Glutamatergic neuron (in vitro differentiated cells): ENCODE results near the gene STK16. TPM values are rescaled to one million over a fixed set of nuclear protein-coding genes. Genes with fewer than 3 reads are reported as not detected.

Source experiments
- DNase-seq: peaks from one replicate; pipeline ENCODE4 v3.0.0; 2022
- H3K27ac Mint-ChIP-seq: one replicate; pipeline ENCODE4 v1.8.0; 2020; ENCODE audit warnings: mild to moderate bottlenecking, mixed read lengths, inconsistent platforms; ENCODE audit not compliant: unreplicated experiment
- H3K27me3 Mint-ChIP-seq: one replicate; pipeline ENCODE4 v1.8.0; 2020; ENCODE audit warnings: mild to moderate bottlenecking, moderate library complexity, mixed read lengths, inconsistent platforms; ENCODE audit not compliant: unreplicated experiment
- H3K36me3 Mint-ChIP-seq: one replicate; pipeline ENCODE4 v1.8.0; 2020; ENCODE audit warnings: mild to moderate bottlenecking, mixed read lengths, inconsistent platforms; ENCODE audit not compliant: unreplicated experiment
- H3K4me1 Mint-ChIP-seq: one replicate; pipeline ENCODE4 v1.8.0; 2020; ENCODE audit warnings: mild to moderate bottlenecking, low read depth, mixed read lengths, inconsistent platforms; ENCODE audit not compliant: unreplicated experiment
- H3K4me3 Mint-ChIP-seq: one replicate; pipeline ENCODE4 v1.8.0; 2020; ENCODE audit warnings: mild to moderate bottlenecking, mixed read lengths, inconsistent platforms; ENCODE audit not compliant: unreplicated experiment
- H3K9me3 Mint-ChIP-seq: one replicate; pipeline ENCODE4 v1.8.0; 2020; ENCODE audit warnings: mild to moderate bottlenecking, moderate library complexity, mixed read lengths, inconsistent platforms; ENCODE audit not compliant: unreplicated experiment
- total RNA-seq: library from RNA; stranded (reverse); fragmentation: NEBNext Ultra II Directional; extraction: Animal tissue kit (Norgen Biotek cat#: 25700); gene quantifications from one replicate; pipeline ENCODE4 v1.2.1, GENCODE V29; 2021; ENCODE audit not compliant: unreplicated experiment
- TF ChIP-seq, protein P1 (sequence below): fragments of 200-600 bp; sonication (generic); IDR thresholded peaks from one replicate; pipeline ENCODE4 v1.5.0; 2021; ENCODE audit not compliant: partially characterized antibody, unreplicated experiment

STK16 gene
- total RNA-seq, 1 donor from 2014 or later = 32.2 TPM

DNA sequence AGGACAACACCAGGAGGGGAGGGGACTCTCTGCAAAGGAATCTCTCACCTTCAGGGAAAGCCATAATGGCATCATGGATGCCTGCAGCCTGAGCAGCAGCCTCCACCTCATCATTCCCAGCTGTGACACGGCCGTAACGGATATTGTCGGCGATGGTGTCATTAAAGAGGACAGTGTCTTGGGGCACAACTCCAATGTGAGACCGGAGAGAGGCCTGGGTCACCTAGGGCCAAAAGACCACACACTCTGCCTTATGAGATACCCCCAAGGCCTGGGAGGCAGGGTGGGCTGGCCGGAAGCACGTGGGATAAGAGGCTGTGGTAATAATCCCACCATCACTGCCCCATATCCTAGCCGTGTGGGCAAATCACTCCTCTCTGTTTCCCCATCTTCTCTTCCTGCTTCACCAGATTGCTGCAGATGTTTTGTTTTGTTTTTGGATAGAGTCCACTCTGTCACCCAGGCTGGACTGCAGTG lies 34.4 kb upstream of the STK16 start:
- Mint-ChIP-seq H3K27me3 (peaks cover 5% of the 10 kb centered on the region), H3K9me3 (peaks cover 14% of the 10 kb centered on the region), H3K27ac (no peak overlapping the region), H3K36me3 (no peaks in the 10 kb centered on the region), H3K4me3 (no peak overlapping the region), H3K4me1 (peaks cover 5% of the 10 kb centered on the region)
- no peak for DNase-seq
- TF ChIP-seq, protein P1, sequence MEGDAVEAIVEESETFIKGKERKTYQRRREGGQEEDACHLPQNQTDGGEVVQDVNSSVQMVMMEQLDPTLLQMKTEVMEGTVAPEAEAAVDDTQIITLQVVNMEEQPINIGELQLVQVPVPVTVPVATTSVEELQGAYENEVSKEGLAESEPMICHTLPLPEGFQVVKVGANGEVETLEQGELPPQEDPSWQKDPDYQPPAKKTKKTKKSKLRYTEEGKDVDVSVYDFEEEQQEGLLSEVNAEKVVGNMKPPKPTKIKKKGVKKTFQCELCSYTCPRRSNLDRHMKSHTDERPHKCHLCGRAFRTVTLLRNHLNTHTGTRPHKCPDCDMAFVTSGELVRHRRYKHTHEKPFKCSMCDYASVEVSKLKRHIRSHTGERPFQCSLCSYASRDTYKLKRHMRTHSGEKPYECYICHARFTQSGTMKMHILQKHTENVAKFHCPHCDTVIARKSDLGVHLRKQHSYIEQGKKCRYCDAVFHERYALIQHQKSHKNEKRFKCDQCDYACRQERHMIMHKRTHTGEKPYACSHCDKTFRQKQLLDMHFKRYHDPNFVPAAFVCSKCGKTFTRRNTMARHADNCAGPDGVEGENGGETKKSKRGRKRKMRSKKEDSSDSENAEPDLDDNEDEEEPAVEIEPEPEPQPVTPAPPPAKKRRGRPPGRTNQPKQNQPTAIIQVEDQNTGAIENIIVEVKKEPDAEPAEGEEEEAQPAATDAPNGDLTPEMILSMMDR = no peak

- peaks cover 6% of the 10 kb centered on the region for H3K4me1 Mint-ChIP-seq
- H3K27me3 Mint-ChIP-seq = peaks cover 7% of the 10 kb centered on the region
- no peaks in the 10 kb centered on the region for H3K36me3 Mint-ChIP-seq
- DNase-seq = no peak
- no peak overlapping the region for H3K4me3 Mint-ChIP-seq
- TF ChIP-seq, protein P1 = no peak
- peaks cover 12% of the 10 kb centered on the region for H3K9me3 Mint-ChIP-seq
- H3K27ac Mint-ChIP-seq = no peak overlapping the region
Observed at GRCh38 chr2:219213026-219213415, 32.3 kb upstream of the STK16 start.

GRCh38 chr2:219213486-219214071 lies 31.7 kb upstream of the STK16 start:
- Mint-ChIP-seq H3K9me3 (peaks cover 12% of the 10 kb centered on the region), H3K27ac (no peak overlapping the region), H3K27me3 (peaks cover 7% of the 10 kb centered on the region), H3K4me1 (peaks cover 6% of the 10 kb centered on the region), H3K36me3 (no peaks in the 10 kb centered on the region), H3K4me3 (no peak overlapping the region)
- DNase-seq = no peak
- TF ChIP-seq, protein P1 = no peak

DNA sequence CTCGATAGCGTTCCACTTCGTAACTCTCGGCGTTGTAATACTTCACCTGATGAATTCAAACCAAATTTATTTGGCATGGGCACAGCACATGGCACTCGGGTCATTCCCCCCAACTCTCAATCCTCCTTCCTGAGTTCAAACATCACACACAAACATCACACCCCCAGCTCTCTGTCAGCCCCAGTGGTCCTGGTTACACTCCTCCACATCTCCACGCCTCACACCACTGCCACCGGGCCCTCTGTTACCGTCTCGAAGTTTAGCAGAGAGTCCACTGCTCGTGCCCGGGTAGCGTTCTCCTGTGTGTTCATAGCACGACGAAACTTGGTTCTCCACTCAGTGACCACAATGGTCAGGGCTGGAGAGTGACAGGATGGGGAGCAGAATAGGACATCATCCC lies 31.1 kb upstream of the STK16 start:
- no peak for DNase-seq
- TF ChIP-seq, protein P1 = no peak
- Mint-ChIP-seq H3K36me3 (no peaks in the 10 kb centered on the region), H3K9me3 (peaks cover 11% of the 10 kb centered on the region), H3K4me1 (peaks cover 8% of the 10 kb centered on the region), H3K27ac (no peak overlapping the region), H3K27me3 (peaks cover 7% of the 10 kb centered on the region), H3K4me3 (no peak overlapping the region)

DNA sequence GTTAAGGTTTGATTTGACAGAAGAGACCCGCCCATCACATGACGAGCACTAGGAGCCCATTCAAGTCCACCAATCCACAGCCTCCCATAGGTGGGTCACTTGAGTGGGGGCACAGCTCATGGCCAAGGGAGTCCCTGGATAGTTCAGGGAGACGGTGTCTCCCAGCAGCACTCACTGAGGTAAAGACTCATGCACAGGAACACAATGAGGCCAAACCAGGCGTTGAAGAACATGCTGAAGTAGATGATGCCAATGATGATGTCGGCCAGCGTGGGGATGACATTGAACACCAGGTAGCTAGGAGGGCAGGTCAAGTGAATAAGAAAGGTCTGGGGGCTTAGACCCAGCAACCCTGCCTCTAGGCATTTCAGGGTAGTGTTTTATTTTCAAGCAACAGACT lies 30.5 kb upstream of the STK16 start:
- peaks cover 11% of the 10 kb centered on the region for H3K4me1 Mint-ChIP-seq
- H3K27me3 Mint-ChIP-seq = peaks cover 7% of the 10 kb centered on the region
- no peak overlapping the region for H3K4me3 Mint-ChIP-seq
- TF ChIP-seq, protein P1 = no peak
- no peak overlapping the region for H3K27ac Mint-ChIP-seq
- H3K36me3 Mint-ChIP-seq = no peaks in the 10 kb centered on the region
- peaks cover 15% of the 10 kb centered on the region for H3K9me3 Mint-ChIP-seq
- DNase-seq = no peak
